Esophagus (tissue), 2 donors: ENCODE data around the gene PAK2. TPM values are rescaled to one million over a fixed set of nuclear protein-coding genes. Genes with fewer than 3 reads are reported as not detected.

ENCODE experiments used
- H3K27ac ChIP-seq, 2 donors: one replicate each; pipeline ENCODE4 v1.5.1; 2013; ENCODE audit warnings: low read depth in 2 of 2, mild to moderate bottlenecking in 2 of 2, inconsistent platforms in 1 of 2, low read length in 1 of 2, moderate library complexity in 1 of 2
- H3K27me3 ChIP-seq, 2 donors: one replicate each; pipeline ENCODE4 v1.6.1; 2013; ENCODE audit warnings: low read length in 2 of 2, control low read depth in 1 of 2, mild to moderate bottlenecking in 1 of 2; ENCODE audit not compliant: insufficient read depth in 2 of 2, control insufficient read depth in 1 of 2
- H3K36me3 ChIP-seq, 2 donors: one replicate each; pipeline ENCODE4 v1.6.1; 2013; ENCODE audit warnings: low read length in 1 of 2; ENCODE audit not compliant: control insufficient read depth in 2 of 2, insufficient read depth in 2 of 2
- H3K4me1 ChIP-seq, 2 donors: one replicate each; pipeline ENCODE4 v1.6.1; 2013; ENCODE audit warnings: low read length in 1 of 2; ENCODE audit not compliant: control insufficient read depth in 2 of 2, insufficient read depth in 2 of 2
- H3K4me3 ChIP-seq, 2 donors: one replicate each; pipeline ENCODE4 v1.5.1; 2013; ENCODE audit warnings: low read length in 2 of 2, mild to moderate bottlenecking in 2 of 2, low read depth in 1 of 2, moderate library complexity in 1 of 2
- H3K9me3 ChIP-seq, 2 donors: one replicate each; pipeline ENCODE4 v1.6.1; 2013; ENCODE audit warnings: mild to moderate bottlenecking in 2 of 2, low read depth in 1 of 2, low read length in 1 of 2, moderate library complexity in 1 of 2; ENCODE audit not compliant: control insufficient read depth in 2 of 2, insufficient read depth in 1 of 2
- WGBS, 2 donors: extraction: QIAGEN DNeasy Blood & Tissue Kit; methylation state at CpG; one replicate each; pipeline ENCODE4 v1.1.7; 2013; 5-methylcytosine and 5-hydroxymethylcytosine counted together
- polyA plus RNA-seq, 2 donors: library from polyadenylated mRNA; stranded (reverse); fragments of 200-250 nt; gene quantifications; one replicate each; pipeline ENCODE4 v1.2.3, GENCODE V29; 2013
- donor health status: healthy with polysubstance abuse.
- donor health status: Bipolar disorder and iron deficiency.

Gene PAK2
- polyA plus RNA-seq, 2 donors = 10.9 to 13.2 TPM

GRCh38 chr3:196756732-196757131 is 17.1 kb downstream of the PAK2 start:
- peaks cover 0 to 1% of the 10 kb centered on the region in 2 donors for H3K9me3 ChIP-seq
- WGBS, 2 donors = 88 to 97% methylated on average over 4 of the region's 4 CpGs
- H3K4me1 ChIP-seq = no peaks in the 10 kb centered on the region
- H3K4me3 ChIP-seq = no peak overlapping the region
- H3K36me3 ChIP-seq = no peaks in the 10 kb centered on the region
- H3K27ac ChIP-seq = no peak overlapping the region
- no peaks in the 10 kb centered on the region for H3K27me3 ChIP-seq

- Histone ChIP-seq H3K4me3 (no peak overlapping the region), H3K4me1 (no peaks in the 10 kb centered on the region), H3K27me3 (no peaks in the 10 kb centered on the region), H3K27ac (no peak overlapping the region), H3K9me3 (peaks cover 0 to 1% of the 10 kb centered on the region in 2 donors), H3K36me3 (no peaks in the 10 kb centered on the region)
- WGBS, 2 donors = 87 to 90% methylated on average over 9 of the region's 9 CpGs
Measured at GRCh38 chr3:196757876-196758739, 18.5 kb downstream of the PAK2 start.

- no peaks in the 10 kb centered on the region for H3K9me3 ChIP-seq
- H3K4me1 ChIP-seq = no peaks in the 10 kb centered on the region
- no peaks in the 10 kb centered on the region for H3K27me3 ChIP-seq
- H3K27ac ChIP-seq = no peak overlapping the region
- H3K36me3 ChIP-seq = no peaks in the 10 kb centered on the region
- H3K4me3 ChIP-seq = no peak overlapping the region
- WGBS, 2 donors = 88 to 92% methylated on average over 7 of the region's 7 CpGs
Measured at GRCh38 chr3:196763179-196763578, 23.5 kb downstream of the PAK2 start.

- H3K27me3 ChIP-seq = no peaks in the 10 kb centered on the region
- H3K9me3 ChIP-seq = no peaks in the 10 kb centered on the region
- H3K4me1 ChIP-seq = no peaks in the 10 kb centered on the region
- no peak overlapping the region for H3K27ac ChIP-seq
- no peaks in the 10 kb centered on the region for H3K36me3 ChIP-seq
- no peak overlapping the region for H3K4me3 ChIP-seq
Measured at GRCh38 chr3:196765454-196765853, 25.8 kb downstream of the PAK2 start.

GRCh38 chr3:196771067-196771466 is 31.4 kb downstream of the PAK2 start:
- H3K4me1 ChIP-seq = no peaks in the 10 kb centered on the region
- H3K9me3 ChIP-seq = no peaks in the 10 kb centered on the region
- H3K27me3 ChIP-seq = no peaks in the 10 kb centered on the region
- H3K27ac ChIP-seq = no peak overlapping the region
- no peaks in the 10 kb centered on the region for H3K36me3 ChIP-seq
- H3K4me3 ChIP-seq = no peak overlapping the region
- 100% methylated on average over 1 of the region's 1 CpG for WGBS, 2 donors

- WGBS, 2 donors = 83 to 89% methylated on average over 4 of the region's 4 CpGs
- H3K36me3 ChIP-seq = no peaks in the 10 kb centered on the region
- H3K27ac ChIP-seq = no peak overlapping the region
- no peaks in the 10 kb centered on the region for H3K9me3 ChIP-seq
- H3K27me3 ChIP-seq = no peaks in the 10 kb centered on the region
- no peaks in the 10 kb centered on the region for H3K4me1 ChIP-seq
- H3K4me3 ChIP-seq = no peak overlapping the region
Measured at GRCh38 chr3:196772102-196772501, 32.4 kb downstream of the PAK2 start.

GRCh38 chr3:196772897-196773296 is 33.2 kb downstream of the PAK2 start:
- 75 to 83% methylated on average over 6 of the region's 6 CpGs for WGBS, 2 donors
- no peaks in the 10 kb centered on the region for H3K4me1 ChIP-seq
- H3K9me3 ChIP-seq = no peaks in the 10 kb centered on the region
- H3K36me3 ChIP-seq = no peaks in the 10 kb centered on the region
- H3K4me3 ChIP-seq = no peak overlapping the region
- no peaks in the 10 kb centered on the region for H3K27me3 ChIP-seq
- no peak overlapping the region for H3K27ac ChIP-seq

- no peak overlapping the region for H3K27ac ChIP-seq
- no peak overlapping the region for H3K4me3 ChIP-seq
- H3K4me1 ChIP-seq = no peaks in the 10 kb centered on the region
- no peaks in the 10 kb centered on the region for H3K27me3 ChIP-seq
- no peaks in the 10 kb centered on the region for H3K36me3 ChIP-seq
- 62 to 65% methylated on average over 5 of the region's 5 CpGs for WGBS, 2 donors
- no peaks in the 10 kb centered on the region for H3K9me3 ChIP-seq
Measured at GRCh38 chr3:196774191-196774820, 34.6 kb downstream of the PAK2 start.

GRCh38 chr3:196774848-196775422 is 35.3 kb downstream of the PAK2 start:
- peaks cover 0 to 3% of the 10 kb centered on the region in 2 donors for H3K9me3 ChIP-seq
- H3K4me3 ChIP-seq = no peak overlapping the region
- H3K27me3 ChIP-seq = no peaks in the 10 kb centered on the region
- H3K36me3 ChIP-seq = peaks cover 0 to 3% of the 10 kb centered on the region in 2 donors
- WGBS, 2 donors = 88 to 91% methylated on average over 6 of the region's 6 CpGs
- no peak overlapping the region for H3K27ac ChIP-seq
- no peaks in the 10 kb centered on the region for H3K4me1 ChIP-seq
